ENCODE data around the gene DRC1.

DRC1 gene

DNA sequence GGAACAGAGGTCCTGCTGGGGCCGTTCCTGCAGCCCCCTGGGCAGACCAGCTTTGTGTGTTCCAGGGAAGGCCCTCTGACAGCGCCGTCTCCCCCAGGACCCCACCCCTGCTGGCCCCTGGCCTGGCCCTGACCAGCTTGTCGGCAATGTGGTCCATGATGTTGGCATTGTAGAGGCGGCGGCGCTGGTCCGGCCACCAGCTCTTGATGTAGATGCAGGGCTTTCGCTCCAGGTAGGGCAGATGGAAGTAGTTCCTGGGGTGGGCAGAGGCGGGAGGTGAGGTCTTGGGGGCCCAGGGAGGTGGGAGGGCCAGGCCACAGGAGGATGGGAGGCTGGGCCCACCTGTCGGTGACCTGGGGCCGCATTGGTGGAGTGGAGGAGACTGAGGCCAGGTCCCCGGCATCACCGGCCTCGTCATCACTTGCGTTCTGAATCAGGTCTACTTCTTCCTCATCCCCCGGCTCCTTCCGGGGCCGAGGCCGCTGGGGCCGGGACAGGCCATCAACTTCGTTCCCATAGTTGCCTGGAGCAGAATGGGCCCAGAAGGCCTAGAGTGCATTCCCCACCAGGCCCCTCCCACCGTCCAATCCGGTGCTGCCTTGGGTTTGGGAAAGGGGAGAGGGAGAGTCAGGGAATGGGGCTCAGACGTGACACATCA lies 77.5 kb downstream of the DRC1 start:
- no peak for DNase-seq

DNA sequence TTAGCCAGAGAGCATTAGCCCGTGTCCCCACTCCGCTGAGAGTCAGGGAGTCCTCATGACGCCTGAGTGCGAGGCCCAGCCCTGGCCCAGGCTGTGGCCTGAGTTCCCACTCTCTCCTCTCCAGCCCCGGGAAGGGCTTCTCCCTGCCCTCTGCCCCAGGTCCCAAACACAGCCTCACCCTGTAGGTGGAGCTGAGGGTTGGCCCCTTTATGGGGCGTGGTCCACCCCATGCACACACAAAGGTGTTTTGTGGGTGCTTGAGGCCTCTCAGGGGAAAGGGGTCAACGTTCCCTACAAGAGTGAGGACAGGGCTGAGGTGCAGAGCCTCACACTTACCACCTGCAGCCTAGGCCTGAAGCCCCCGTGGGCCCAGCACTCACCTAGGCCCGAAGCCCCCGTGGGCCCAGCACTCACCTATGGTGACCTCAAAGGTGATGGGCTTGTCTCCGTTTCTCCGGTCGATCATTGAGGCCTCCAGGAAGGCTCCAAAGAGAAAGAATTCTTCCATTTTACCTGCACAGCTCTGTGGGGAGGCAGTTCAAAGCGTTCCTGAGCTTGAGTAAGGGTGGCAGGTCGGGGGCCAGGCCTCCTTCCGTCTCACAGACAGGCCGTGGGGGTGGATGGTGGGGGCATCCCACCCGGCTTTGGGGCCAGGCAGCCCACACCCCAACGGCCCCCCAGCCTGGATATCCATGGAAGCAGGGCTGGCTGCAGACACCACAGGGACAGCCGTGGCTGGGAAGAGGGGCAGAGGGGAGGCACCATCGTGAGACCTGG lies 78.3 kb downstream of the DRC1 start:
- no peak for DNase-seq

DNA sequence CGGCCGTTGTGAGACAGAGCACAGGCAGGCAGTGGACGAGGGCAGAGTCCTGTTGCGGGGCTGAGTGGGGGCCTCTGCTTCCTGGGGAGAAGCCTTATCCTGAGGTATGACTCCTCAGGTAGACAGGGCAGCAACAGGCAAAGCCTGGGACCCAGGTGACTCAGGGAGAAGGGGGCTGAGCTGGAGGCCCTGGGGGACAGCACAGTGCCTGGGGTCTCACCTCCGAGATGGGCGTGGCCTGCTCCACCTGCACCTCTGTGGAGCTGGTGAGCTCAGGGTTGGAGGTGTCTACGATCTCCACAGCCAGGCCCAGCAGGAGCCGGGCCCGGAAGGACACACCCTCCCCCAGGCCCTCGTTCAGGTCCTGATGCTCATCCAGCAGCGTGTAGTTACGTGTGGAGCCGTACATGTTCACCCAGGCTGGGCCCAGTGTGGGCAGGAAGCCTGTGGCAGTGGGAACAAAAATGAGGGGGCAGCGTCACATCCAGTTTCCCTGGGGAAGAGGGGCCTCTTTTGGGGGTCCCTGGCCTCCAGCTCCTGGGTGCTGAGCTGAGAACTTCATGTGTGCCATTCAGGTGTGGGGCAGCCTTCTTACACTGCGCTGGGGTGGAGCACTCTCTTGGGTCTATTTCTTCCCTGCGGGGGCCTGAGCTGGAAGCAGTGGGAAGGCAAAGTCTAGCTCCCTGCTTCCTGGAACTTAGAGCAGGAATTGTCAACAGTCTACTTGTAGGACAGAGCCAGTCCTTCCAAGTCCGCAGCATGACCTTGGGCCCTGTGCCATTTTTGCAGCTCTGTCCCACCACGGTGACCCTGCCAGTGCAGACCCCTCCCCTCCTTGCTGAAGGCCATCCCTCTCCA lies 79.1 kb downstream of the DRC1 start:
- DNase-seq = no peak

DNA sequence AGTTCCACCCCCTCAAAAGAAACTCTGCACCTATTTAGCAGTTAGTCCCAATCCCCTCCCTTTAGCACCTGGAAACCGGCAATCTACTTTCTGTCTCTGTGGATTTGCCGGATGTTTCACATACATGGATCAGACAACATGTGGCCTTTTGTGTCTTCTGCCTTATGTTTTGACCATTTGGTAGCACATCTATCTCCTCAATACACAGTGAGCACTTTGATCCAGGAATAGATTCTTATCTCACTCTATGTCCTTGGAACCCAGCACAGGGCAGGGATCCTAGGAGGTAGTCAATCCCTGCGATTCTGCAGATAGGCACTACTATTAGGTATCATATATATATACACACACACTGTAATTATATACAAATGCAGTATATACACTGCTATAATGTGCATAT lies 80.0 kb downstream of the DRC1 start:
- no peak for DNase-seq

DNA sequence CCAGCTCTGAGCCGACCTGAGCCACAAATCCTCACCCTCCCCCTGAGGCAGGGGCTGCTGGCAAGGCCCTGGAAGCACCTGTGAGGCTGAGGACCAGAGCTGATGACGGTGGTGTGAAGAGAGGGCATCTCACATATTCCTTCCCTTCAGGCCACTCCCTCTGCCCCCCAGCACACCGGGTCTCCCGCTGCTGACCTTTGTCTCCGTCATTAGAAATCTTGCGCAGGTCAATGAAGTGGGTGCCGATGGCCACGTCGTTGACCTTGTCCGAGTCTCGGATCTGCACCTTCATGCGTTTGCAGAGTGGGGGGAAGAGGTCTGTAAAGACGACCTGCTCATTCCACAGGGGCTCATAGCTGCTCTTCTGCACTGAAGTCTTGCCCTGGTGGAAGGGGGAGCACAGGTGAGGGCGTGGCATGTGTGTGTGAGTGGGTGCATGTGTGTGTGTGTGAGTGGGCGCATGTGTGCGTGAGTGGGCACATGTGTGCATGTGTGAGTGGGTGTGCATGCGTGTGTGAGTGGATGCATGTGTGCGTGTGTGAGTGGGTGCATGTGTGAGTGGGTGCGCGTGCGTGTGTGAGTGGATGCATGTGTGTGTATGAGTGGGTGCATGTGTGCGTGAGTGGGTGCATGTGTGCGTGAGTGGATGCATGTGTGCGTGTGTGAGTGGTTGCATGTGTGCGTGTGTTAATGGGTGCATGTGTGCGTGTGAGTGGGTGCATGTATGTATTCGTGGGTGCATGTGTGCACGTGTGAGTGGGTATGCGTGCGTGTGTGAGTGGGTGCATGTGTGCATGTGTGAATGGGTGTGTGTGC lies 80.7 kb downstream of the DRC1 start:
- DNase-seq = no peak

DNA sequence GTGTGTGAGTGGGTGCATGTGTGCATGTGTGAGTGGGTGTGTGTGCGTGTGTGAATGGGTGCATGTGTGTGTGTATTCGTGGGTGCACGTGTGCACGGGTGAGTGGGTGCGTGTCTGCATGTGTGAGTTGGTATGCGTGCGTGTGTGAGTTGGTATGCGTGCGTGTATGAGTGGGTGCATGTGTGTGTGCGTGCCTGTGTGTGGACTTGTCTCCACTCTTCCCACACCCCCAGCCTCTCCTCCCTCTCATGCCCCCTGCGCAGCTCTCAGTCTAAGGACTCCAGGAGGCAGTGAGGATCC lies 81.3 kb downstream of the DRC1 start:
- no peak for DNase-seq

DNA sequence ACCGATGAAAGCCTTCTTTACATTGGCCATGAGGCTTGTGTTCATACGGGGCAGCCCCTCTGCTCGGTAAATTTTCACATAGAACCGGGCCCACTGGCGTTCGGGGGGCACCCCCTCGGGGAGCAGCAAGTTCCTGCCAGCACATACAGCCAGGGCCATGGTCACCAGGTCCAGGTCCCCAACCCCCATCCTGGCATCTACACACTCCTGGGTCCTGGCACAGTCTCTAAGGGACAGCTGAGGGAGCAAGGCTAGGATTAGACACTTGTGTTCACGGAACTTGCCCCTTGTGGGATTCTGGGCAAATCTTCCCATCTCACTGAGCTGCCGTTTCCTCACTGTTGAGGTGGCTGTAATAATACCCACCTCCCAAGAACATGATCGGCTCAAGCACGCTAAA lies 81.8 kb downstream of the DRC1 start:
- DNase-seq = no peak

DNA sequence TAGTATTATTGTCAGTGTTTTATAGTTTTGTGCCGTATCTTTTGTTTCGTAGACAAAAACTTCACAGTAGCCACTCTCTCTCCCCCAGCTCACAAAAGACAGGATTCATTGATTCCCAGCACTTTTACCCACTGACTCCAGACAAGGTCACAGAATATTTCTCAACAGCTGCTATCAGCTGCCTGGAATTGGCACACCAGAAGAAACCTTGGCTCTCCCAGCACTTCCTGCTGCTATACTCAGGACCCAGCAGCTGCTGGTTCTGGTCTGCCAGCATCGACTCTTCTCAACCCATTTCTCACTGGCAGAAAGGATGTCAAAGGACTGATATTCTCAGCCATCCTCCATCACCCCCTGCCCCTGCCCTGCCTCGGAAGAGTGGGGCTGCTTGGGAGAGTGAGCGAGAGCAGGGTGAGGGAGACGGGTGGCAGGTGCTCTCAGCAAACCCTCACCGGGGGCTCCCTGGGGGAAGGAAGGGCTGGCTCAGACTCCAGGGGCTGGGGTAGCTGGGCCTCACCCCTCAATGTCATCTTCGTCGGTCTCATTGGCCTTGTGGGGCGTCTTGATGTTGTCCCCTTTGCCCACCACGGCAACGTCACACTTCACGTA lies 82.3 kb downstream of the DRC1 start:
- DNase-seq = no peak

DNA sequence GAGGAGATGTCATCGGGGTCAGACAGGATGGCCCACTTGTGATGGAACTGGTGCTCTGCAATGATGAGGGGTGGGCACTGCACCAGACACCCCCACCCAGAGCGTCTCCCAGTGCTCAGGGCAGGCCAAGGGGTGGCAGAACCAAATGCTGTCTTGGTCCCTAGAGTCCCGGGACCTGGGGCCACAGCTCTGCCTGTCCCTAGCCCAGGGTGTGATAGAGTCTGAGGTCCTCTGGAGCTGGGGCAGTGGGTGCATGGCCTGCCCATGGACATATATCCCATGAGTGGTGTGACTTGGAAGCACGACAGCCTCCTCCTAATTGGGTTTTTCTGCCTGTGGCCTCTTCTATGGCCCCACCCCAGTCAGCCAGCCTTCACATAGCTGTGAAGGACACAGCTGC lies 82.9 kb downstream of the DRC1 start:
- no peak for DNase-seq

DNA sequence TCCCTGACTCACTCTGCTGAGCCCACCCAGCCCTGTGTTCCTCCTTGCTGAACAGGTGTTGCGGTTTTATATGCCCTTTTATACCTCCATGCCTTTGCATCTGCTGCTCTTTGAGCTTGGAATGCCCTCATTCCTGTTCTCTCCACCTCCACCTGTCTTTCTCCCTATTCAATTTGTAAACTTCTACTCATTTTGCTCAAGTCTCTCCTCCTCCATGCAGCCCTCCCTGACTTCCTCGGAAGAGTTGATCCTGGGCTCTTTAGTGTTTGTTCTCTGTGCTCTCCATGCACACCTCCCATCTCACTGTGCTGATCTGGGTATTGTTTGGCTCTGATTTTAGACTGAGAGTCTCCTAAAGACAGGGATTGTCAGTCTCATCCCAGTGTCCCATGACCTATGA lies 83.4 kb downstream of the DRC1 start:
- DNase-seq = no peak

DNA sequence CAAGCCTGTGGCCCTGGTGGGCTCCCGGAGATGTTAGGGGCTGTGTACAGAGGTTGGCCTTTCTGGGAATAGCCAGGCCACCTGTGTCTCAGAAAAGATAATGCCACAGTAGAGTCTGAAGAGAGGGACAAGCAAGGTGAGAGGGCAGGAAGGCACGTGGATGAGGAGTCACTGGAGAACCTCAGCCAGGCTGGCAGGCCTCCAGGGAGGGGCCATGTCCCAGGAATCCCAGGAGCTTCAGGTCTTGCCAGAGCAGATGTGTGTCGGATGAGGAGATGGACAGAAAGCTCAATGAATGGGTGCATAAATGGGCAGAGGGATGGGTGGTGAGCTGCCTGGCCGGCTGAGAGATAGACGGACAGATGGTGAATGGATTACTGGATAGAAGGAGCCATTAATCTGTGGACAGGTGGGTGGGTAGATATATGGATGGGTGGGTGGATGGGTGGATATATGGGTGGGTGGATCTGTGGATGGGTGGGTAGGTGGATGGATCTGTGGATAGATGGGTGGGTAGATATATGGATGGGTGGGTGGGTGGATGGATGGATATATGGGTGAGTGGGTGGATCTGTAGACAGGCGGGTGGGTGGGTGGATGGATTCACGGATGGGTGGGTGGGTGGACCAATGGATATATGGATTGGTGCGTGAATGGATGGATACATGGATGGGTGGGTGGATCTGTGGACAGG lies 84.2 kb downstream of the DRC1 start:
- no peak for DNase-seq

DNA sequence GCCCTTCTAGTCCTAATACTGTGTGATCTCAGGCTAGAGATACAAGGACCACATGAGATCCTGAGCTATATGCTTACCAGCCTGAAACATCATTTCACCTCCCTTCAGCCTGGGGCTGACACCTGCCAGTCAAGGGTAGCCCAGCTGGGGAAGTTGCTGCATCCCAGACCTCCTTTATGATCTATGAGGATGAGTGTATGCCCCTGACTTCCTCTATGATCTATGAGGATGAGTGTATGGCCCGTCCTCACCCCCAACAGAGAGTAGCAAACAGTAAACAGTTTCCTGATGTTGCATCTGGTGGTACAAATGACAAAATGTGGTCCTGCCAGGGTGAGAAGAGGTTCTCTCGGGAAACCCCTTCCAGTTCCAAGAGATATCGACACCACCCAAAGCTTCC lies 85.1 kb downstream of the DRC1 start:
- no peak for DNase-seq

DNA sequence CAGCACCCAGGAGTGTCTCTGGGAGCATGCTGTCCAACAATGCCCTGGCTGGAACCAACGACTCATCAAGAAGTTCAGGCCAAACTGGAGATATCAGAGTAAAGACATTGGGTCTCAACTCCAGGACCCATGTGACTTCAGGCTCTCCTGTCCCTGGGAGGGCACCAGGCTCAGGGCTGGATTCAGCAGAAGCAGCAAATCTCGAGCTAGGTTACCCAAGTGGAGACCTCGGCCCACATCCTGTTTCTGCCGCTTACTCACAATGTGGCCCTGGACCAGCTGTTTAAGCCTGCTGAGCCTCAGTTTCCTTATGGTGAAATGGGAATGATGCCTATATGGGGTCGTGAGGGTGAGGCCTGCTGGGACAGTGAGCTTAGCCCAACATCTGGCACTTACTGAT lies 85.5 kb downstream of the DRC1 start:
- no peak for DNase-seq

DNA sequence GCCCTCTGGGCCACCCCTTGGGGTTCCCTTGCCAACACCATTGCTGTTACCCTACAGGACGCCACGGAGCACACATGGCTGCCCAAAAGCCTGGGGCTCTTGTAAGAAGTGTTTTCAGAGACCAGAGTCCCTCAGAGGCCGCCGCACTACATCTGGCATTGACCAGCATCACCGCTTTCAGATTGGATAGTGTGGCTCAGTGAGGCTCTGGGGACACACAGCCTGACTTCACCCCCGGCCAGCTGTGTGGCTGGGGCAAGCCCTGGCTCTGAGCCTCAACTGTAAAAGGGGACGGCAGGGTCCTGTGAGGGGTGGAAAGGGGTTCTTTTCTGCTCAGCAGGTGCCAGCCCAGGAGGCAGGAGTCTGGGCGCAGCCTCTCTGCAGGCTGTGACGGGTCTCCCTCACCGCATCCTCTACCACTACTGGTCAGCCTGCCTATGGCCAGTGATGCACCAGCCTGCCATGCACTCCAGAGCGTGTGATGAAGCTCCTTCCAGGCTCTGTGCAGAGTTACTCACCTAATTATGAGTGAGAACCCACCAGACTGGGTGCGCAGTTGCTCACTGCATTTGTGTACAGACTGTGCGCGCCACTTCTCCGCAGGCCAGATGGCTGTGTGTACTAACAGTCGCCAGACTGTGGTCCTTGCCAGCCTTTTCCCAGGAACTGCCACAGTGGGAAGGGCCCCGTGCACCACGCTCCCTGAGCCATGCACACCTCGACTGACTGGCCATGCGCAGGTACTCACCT lies 86.9 kb downstream of the DRC1 start:
- no peak for DNase-seq

DNA sequence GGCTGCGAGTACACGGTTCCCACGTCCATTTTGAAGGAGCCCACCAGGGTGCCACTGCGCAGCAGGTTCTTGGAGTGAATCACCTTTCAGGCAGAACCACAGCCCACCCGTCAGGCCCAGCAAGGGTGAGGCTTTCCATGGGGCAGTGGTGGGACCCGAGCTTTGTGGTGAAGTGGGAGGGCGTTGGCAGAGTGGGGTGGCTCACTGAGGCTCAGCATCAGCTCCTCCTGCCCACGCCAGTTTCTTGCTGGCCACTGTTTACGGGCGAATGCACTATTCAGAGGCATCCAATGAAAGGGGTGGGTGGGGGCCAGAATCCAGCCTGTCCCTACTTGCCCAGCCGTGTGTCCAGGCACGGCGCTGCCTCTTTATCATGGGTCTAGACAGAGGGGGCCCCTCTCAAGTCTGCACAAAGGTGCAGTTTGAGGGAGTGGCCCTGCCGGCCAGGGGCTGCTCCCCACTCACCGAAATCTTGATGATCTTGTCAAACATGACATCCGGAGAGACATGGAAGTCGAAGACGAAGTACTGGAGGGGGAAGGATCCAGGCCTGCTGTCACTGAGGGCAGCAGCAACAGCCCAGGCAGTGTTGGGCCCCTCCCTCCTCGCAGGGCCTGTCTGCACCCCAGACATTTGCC lies 87.6 kb downstream of the DRC1 start:
- DNase-seq = no peak

DNA sequence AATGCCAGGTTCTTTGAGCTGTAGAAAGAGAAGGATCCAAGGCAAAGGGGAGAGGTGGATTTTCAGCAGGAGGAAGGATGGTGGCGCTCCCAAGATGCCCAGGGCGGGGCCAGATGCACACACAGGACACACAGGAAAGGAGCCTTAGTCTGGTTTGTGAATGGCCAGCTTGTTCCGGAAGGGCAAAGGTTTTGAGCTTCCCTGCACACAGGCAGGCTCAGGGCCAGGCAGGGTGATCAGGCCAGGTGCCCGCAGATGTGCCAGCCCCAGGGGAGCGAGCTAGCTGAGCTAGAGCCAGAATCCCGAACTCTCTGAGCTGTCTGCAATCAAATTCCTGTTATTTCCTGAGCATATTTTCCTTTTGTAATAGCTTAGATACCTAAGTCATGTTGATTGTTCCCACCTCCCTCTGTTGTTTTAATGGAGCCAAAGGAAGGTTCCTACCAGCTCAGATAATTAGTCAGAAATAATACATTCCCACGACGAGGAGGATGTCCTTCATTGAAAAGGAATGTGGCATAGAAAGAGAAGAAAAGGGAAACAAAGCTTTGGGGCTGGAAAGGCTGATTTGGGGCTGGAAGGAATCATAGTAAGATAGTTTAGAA lies 89.9 kb downstream of the DRC1 start:
- DNase-seq = no peak

DNA sequence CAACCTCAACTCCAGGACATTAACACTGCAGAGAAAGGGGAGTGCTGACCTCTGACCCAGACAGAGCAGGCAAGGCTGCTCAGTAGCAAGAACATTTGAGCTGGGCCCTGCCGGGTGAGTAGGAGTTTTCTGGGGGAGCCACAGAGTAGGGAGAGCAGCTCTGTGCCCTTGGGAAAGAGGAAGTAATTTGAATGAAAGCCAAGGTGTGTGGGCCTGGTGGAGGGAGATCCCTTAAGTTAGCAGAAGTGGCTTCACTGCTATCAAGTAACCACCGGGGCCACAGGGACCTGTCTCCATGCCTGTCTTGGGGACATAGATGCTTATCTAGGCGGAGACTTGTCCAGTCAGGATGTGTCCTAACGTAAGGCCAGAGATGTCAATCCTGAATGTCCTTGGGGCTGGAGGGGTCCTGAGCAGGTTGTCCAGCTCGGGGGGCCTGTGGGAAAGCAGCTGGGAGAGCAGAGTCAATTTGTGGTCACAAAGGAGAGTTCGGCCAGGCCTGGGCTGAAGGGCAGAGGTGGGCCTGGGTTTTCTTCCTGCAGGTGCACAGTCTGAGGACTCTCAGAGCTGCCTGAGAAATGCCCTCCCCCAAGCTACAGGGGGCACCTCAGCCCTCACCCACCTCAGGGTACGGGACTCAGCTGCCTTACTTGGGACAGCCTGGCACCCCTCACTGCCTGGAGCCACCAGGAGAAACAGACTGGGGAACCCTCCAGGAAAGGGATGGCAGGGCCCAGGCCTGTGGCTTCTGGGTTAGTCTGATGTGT lies 91.2 kb downstream of the DRC1 start:
- no peak for DNase-seq

DNA sequence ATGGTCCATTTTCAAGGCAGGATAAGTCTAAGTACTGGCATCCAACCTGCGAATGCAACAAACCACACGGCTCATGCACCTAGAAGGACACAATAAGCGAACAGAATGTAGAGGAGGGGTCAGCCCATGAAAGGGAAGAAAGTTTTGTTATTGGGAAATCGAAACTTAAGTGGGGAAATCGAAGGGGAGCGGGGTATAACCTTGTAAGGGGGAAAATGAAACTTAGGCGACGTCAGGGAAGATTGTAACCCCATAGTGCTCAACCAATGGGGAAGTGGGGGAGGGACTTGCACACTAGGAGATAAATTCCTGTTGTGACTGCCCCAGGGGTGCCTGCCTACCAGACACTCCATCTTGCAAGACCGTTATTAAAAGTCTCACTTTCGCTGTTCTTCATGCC lies 91.8 kb downstream of the DRC1 start:
- no peak for DNase-seq

DNA sequence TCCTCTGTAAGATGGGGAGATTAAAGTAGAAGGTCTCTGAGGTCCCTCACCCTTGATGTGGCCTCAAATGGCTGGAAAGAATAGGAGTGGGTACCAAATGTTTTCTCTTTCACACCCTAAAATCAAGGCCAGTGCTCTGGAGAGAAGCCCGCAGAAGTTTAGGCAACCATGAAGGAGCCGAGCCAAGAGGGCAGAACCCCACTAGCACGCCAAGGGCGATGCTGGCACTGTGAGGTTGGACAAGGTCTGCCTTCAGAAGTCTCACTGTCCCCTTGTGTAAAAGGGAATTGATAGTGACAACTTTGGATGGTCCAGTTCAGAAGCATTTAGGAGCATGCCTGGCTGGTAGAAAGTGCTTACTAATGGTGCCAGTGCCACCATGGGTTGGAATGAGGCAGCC lies 92.5 kb downstream of the DRC1 start:
- DNase-seq = no peak

DNA sequence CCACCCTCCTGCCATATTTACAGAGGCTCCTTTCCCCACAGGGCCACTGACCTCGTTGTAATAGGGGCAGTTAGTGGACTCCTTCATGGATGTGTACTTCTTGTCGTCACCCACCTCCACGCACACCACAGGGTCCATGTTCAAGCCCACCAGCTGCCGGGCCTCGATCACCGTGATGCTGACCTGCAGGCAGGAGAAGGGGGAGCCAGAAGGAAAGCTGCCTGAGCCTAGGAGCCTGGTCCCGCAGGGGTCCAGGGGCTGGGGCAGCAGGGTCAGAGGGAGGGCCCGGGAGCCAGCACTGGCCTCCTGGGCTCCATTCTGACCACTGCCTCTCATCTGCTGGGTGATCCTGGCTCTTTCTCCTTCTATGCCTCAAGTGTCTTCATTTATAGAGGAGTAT lies 93.2 kb downstream of the DRC1 start:
- no peak for DNase-seq

Data from CD4-positive, alpha-beta T cell treated with Interleukin-21 for 1 hour (primary cell).